Thyroid gland (tissue), 4 donors: ENCODE results near the gene DOP1A. TPM values are rescaled to one million over a fixed set of nuclear protein-coding genes. Genes with fewer than 3 reads are reported as not detected.

ENCODE experiments used
- DNase-seq, 2 donors: peaks; one replicate each; pipeline ENCODE4 v3.0.0-alpha.2; 2019
- H3K27ac ChIP-seq, 3 donors: fragments of 200-600 bp; sonication (generic); 1 replicate in 2 of 3; 2 replicates in 1 of 3; pipeline ENCODE4 v1.5.1; 2016 to 2019; ENCODE audit warnings: mild to moderate bottlenecking in 1 of 3, moderate library complexity in 1 of 3
- H3K27me3 ChIP-seq: fragments of 200-600 bp; sonication (generic); one replicate; pipeline ENCODE4 v1.5.1; 2019
- H3K36me3 ChIP-seq, 2 donors: fragments of 200-600 bp; sonication (generic); one replicate each; pipeline ENCODE4 v1.5.1; 2016 to 2019
- H3K4me1 ChIP-seq, 2 donors: fragments of 200-600 bp; sonication (generic); one replicate each; pipeline ENCODE4 v1.5.1; 2017 to 2019
- H3K4me3 ChIP-seq, 3 donors: fragments of 200-600 bp; sonication (generic); replicated peaks in 1 of 3; 1 replicate in 2 of 3; 2 replicates in 1 of 3; pipeline ENCODE4 v1.5.1; 2016; ENCODE audit warnings: mild to moderate bottlenecking in 1 of 3
- H3K9me3 ChIP-seq: fragments of 200-600 bp; sonication (generic); one replicate; pipeline ENCODE4 v1.5.1; 2017
- CTCF ChIP-seq, 6 experiments: fragments of 200-600 bp in 3 of 6; fragments of 450-650 bp in 3 of 6; sonication (generic) in 3 of 6; IDR thresholded peaks; one replicate each; pipeline ENCODE4 v1.5.1; 2016 to 2019; ENCODE audit warnings: antibody characterized with exemption in 6 of 6, mild to moderate bottlenecking in 2 of 6, inconsistent platforms in 1 of 6, moderate library complexity in 1 of 6
- POLR2A ChIP-seq, 2 donors: fragments of 450-650 bp; IDR thresholded peaks; one replicate each; pipeline ENCODE4 v1.6.1; 2017; ENCODE audit warnings: antibody characterized with exemption in 2 of 2, mild to moderate bottlenecking in 2 of 2, moderate library complexity in 1 of 2
- WGBS, 2 donors: methylation state at CpG; one replicate each; pipeline ENCODE4 v1.1.5; 2017; 5-methylcytosine and 5-hydroxymethylcytosine counted together
- intact Hi-C: fragments of 100-400 bp; cut with DNase I; formaldehyde crosslinking; loops from one replicate; pipeline ENCODE4 v1.15.1; 2023
- total RNA-seq, 4 donors: library from RNA; depleted of rRNA; stranded (reverse); fragments of >200 nt; gene quantifications; one replicate each; pipeline ENCODE4 v1.2.3, GENCODE V29; 2016

Gene DOP1A
- total RNA-seq, 4 donors from 2014 or later, result 31.6 to 58.4 (median 54.2) TPM

DNA sequence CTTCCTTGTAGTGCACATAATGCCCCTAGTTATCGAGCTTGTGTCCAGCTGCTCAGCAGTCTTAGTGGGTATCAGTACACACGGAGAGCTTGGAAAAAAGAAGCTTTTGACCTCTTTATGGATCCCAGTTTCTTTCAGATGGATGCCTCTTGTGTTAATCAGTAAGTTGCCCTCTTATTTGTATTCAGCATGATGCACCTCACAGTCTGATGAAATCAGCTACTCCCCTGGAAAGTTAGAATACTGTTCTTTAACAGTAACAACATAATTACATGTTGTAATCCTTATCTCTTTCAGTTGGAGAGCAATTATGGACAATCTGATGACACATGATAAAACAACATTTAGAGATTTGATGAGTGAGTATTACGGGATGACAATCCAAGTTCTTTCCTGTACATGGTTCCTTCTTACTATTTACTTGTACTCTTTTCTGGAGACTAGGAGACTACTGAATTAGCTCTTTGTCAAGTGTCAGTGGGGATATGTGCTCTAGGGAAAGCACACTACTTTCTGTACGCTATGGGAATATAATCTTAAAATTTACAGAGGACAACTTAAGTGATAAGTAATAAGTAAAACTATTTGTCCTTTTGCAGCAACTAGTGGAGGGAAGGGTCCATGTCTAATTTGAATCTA lies 86.5 kb downstream of the DOP1A start:
- Histone ChIP-seq H3K4me3 (no peak overlapping the region), H3K9me3 (no peaks in the 10 kb centered on the region), H3K36me3 (peaks cover 4 to 16% of the 10 kb centered on the region in 2 donors), H3K27me3 (no peaks in the 10 kb centered on the region), H3K4me1 (peaks cover 0 to 3% of the 10 kb centered on the region in 2 donors), H3K27ac (no peak overlapping the region)
- intact Hi-C loops, result no loop called here
- TF ChIP-seq CTCF (IDR thresholded peaks at IDR 0.05), result no peak
- TF ChIP-seq POLR2A (IDR thresholded peaks at IDR 0.05), result no peak
- WGBS, 2 donors, result 91 to 96% methylated on average over 4 of the region's 4 CpGs
- no peak for DNase-seq

GRCh38 chr6:83155794-83156193 lies 88.3 kb downstream of the DOP1A start:
- intact Hi-C loops, result no loop called here
- Histone ChIP-seq H3K4me1 (peaks cover 0 to 3% of the 10 kb centered on the region in 2 donors), H3K4me3 (no peak overlapping the region), H3K27ac (no peak overlapping the region), H3K27me3 (no peaks in the 10 kb centered on the region), H3K9me3 (no peaks in the 10 kb centered on the region), H3K36me3 (peaks cover 4 to 23% of the 10 kb centered on the region in 2 donors)
- no peak for TF ChIP-seq CTCF (IDR thresholded peaks at IDR 0.05)
- no peak for TF ChIP-seq POLR2A (IDR thresholded peaks at IDR 0.05)
- DNase-seq, result no peak
- 85 to 93% methylated on average over 2 of the region's 2 CpGs for WGBS, 2 donors

DNA sequence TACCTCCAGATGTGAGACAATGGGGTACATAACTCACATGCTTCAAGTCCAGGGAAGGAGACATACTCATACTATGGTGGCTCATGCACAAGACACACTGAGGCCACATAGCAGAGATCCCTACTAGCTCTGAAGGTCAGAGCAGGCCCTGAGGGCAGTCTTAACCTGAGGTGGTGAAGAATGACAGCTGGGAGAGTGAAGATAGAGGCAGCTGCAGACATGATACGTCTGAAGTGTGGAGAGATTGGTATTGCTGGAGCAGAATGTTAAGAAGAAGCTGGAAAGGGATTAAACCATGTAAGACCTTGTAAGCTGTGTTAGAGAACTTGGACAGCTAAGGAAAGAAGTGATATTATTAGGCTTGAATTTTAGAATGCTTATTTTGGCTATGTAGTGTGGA lies 92.7 kb downstream of the DOP1A start:
- H3K36me3 ChIP-seq, result peaks cover 22 to 26% of the 10 kb centered on the region in 2 donors
- H3K27ac ChIP-seq, result no peak overlapping the region
- no peak for TF ChIP-seq CTCF (IDR thresholded peaks at IDR 0.05)
- TF ChIP-seq POLR2A (IDR thresholded peaks at IDR 0.05), result no peak

GRCh38 chr6:83167726-83168278 lies 100.3 kb downstream of the DOP1A start:
- intact Hi-C loops, result no loop called here
- Histone ChIP-seq H3K27ac (no peak overlapping the region), H3K4me1 (no peaks in the 10 kb centered on the region), H3K27me3 (no peaks in the 10 kb centered on the region), H3K36me3 (peaks cover 72 to 74% of the 10 kb centered on the region in 2 donors), H3K4me3 (no peak overlapping the region), H3K9me3 (no peaks in the 10 kb centered on the region)
- TF ChIP-seq POLR2A (IDR thresholded peaks at IDR 0.05), result no peak
- no peak for TF ChIP-seq CTCF (IDR thresholded peaks at IDR 0.05)
- 90 to 92% methylated on average over 5 of the region's 5 CpGs for WGBS, 2 donors
- no peak for DNase-seq

More for the DNA sequence above, 92.7 kb downstream of the DOP1A start:
- Histone ChIP-seq H3K9me3 (no peaks in the 10 kb centered on the region), H3K4me3 (no peak overlapping the region), H3K27me3 (no peaks in the 10 kb centered on the region), H3K4me1 (no peaks in the 10 kb centered on the region)
- intact Hi-C loops, result no loop called here
- 93% methylated on average over 1 of the region's 1 CpG for WGBS, 2 donors
- DNase-seq, result no peak

DNA sequence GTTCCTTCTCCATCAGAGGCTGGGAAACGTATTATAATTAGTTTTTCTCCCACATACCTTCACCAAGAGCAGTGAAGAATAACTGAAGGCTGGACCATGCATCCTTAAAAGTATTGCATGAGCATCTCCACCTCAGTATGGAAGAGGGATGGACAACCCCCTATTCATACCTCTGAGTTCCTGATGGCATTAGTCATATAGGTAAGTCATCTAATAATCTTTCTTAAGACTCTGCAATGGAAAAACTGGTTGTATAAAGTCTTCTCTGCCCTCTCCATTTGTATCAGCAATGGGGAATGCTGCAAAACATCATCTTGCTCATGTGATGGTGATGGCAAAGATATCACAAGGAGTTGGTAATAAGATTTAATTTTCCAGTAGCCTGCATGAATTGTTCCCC lies 101.1 kb downstream of the DOP1A start:
- DNase-seq, result no peak
- no peaks in the 10 kb centered on the region for H3K9me3 ChIP-seq
- no peak for TF ChIP-seq POLR2A (IDR thresholded peaks at IDR 0.05)
- no peak for TF ChIP-seq CTCF (IDR thresholded peaks at IDR 0.05)
- intact Hi-C loops, result no loop called here
- H3K4me1 ChIP-seq, result no peaks in the 10 kb centered on the region
- H3K27me3 ChIP-seq, result no peaks in the 10 kb centered on the region
- H3K36me3 ChIP-seq, result peaks cover 73 to 79% of the 10 kb centered on the region in 2 donors
- WGBS, 2 donors, result 88 to 90% methylated on average over 1 of the region's 1 CpG
- H3K27ac ChIP-seq, result no peak overlapping the region
- H3K4me3 ChIP-seq, result no peak overlapping the region
